Tibial nerve (tissue), 4 donors: ENCODE results near the gene PPT2. TPM values are rescaled to one million over a fixed set of nuclear protein-coding genes. Genes with fewer than 3 reads are reported as not detected.
"Not testable (repeated sequence)": the region's sequence is repeated elsewhere in the genome, so short reads cannot be mapped to it uniquely, and the experiment has no call there.

Experiments used
- DNase-seq, 2 donors: peaks; one replicate each; pipeline ENCODE4 v3.0.0-alpha.2; 2019; ENCODE audit warnings: low spot score in 2 of 2
- H3K27ac ChIP-seq, 4 donors: fragments of 200-600 bp; sonication (generic) in 3 of 4; one replicate each; pipeline ENCODE4 v1.5.1; 2017 to 2019; ENCODE audit warnings: mild to moderate bottlenecking in 1 of 4
- H3K27me3 ChIP-seq, 2 donors: fragments of 200-600 bp; sonication (generic) in 1 of 2; one replicate each; pipeline versions ENCODE4 v1.5.1 to v1.6.0; 2017 to 2019
- H3K36me3 ChIP-seq, 3 donors: fragments of 200-600 bp; sonication (generic); one replicate each; pipeline ENCODE4 v1.5.1; 2018 to 2019
- H3K4me1 ChIP-seq, 4 donors: fragments of 200-600 bp; sonication (generic) in 3 of 4; one replicate each; pipeline ENCODE4 v1.5.1; 2017 to 2019
- H3K4me3 ChIP-seq, 4 donors: fragments of 200-600 bp; sonication (generic) in 3 of 4; one replicate each; pipeline ENCODE4 v1.5.1; 2017 to 2019; ENCODE audit warnings: mild to moderate bottlenecking in 1 of 4, moderate library complexity in 1 of 4
- H3K9me3 ChIP-seq, 4 donors: fragments of 200-600 bp; sonication (generic) in 3 of 4; one replicate each; pipeline ENCODE4 v1.5.1; 2017 to 2019
- CTCF ChIP-seq, 5 experiments: fragments of 200-600 bp in 3 of 5; fragments of 450-650 bp in 2 of 5; sonication (generic) in 3 of 5; IDR thresholded peaks; one replicate each; pipeline ENCODE4 v1.5.1; 2016 to 2019; ENCODE audit warnings: antibody characterized with exemption in 5 of 5, mild to moderate bottlenecking in 3 of 5, moderate library complexity in 2 of 5
- EP300 ChIP-seq, 2 donors: sonication (generic); formaldehyde crosslinking; IDR thresholded peaks; one replicate each; pipeline ENCODE4 v1.6.1; 2017; ENCODE audit warnings: antibody characterized with exemption in 2 of 2, mild to moderate bottlenecking in 1 of 2
- POLR2A ChIP-seq, 2 donors: fragments of 450-650 bp; IDR thresholded peaks; one replicate each; pipeline ENCODE4 v1.6.1; 2017; ENCODE audit warnings: antibody characterized with exemption in 2 of 2, mild to moderate bottlenecking in 2 of 2, moderate library complexity in 2 of 2
- WGBS, 2 donors: methylation state at CpG; one replicate each; pipeline ENCODE4 v1.1.5; 2018; 5-methylcytosine and 5-hydroxymethylcytosine counted together
- small RNA-seq: library from RNA; depleted of rRNA; stranded (forward); fragments of <200 nt; gene quantifications from one replicate; pipeline ENCODE3, GENCODE V24; 2016
- total RNA-seq, 4 donors: library from RNA; depleted of rRNA; stranded (reverse); fragments of >200 nt; gene quantifications; one replicate each; pipeline ENCODE4 v1.1.0, GENCODE V29; 2016

Gene PPT2
- total RNA-seq, 4 donors from 2014 or later: 33.0 to 75.2 (median 40.1) TPM

- WGBS, 2 donors: 87 to 98% methylated on average over 3 of the region's 3 CpGs
- H3K36me3 ChIP-seq: no peaks in the 10 kb centered on the region
- no peaks in the 10 kb centered on the region for H3K27me3 ChIP-seq
- peak overlapping the region in 1 of 4 donors; percentile 59 for H3K27ac ChIP-seq
- no peak overlapping the region for H3K4me3 ChIP-seq
- H3K4me1 ChIP-seq: no peaks in the 10 kb centered on the region
- no peaks in the 10 kb centered on the region for H3K9me3 ChIP-seq
- no peak for DNase-seq
- no peak for TF ChIP-seq POLR2A (IDR thresholded peaks at IDR 0.05)
- no peak for TF ChIP-seq CTCF (IDR thresholded peaks at IDR 0.05)
- no peak for TF ChIP-seq EP300 (IDR thresholded peaks at IDR 0.05)
These were observed 50.4 kb downstream of the PPT2 start for GRCh38 chr6:32204268-32204715.

GRCh38 chr6:32208996-32209395 is 55.1 kb downstream of the PPT2 start:
- no peak overlapping the region for H3K27ac ChIP-seq
- 90 to 93% methylated on average over 1 of the region's 1 CpG for WGBS, 2 donors
- H3K27me3 ChIP-seq: no peaks in the 10 kb centered on the region
- H3K4me3 ChIP-seq: no peak overlapping the region
- TF ChIP-seq EP300 (IDR thresholded peaks at IDR 0.05) (no peak), CTCF (IDR thresholded peaks at IDR 0.05) (no peak), POLR2A (IDR thresholded peaks at IDR 0.05) (no peak)
- no peaks in the 10 kb centered on the region for H3K36me3 ChIP-seq
- no peaks in the 10 kb centered on the region for H3K4me1 ChIP-seq
- DNase-seq: no peak
- H3K9me3 ChIP-seq: no peaks in the 10 kb centered on the region

GRCh38 chr6:32210191-32210601 is 56.3 kb downstream of the PPT2 start:
- H3K27ac ChIP-seq: no peak overlapping the region
- no peaks in the 10 kb centered on the region for H3K36me3 ChIP-seq
- 77 to 79% methylated on average over 5 of the region's 5 CpGs for WGBS, 2 donors
- no peaks in the 10 kb centered on the region for H3K27me3 ChIP-seq
- no peaks in the 10 kb centered on the region for H3K4me1 ChIP-seq
- H3K4me3 ChIP-seq: no peak overlapping the region
- no peaks in the 10 kb centered on the region for H3K9me3 ChIP-seq
- DNase-seq: no peak
- TF ChIP-seq EP300 (IDR thresholded peaks at IDR 0.05): no peak
- TF ChIP-seq POLR2A (IDR thresholded peaks at IDR 0.05): no peak
- TF ChIP-seq CTCF (IDR thresholded peaks at IDR 0.05): no peak

- DNase-seq, H3K27ac ChIP-seq, H3K27me3 ChIP-seq, H3K36me3 ChIP-seq, H3K4me3 ChIP-seq, H3K9me3 ChIP-seq, H3K4me1 ChIP-seq: not testable (repeated sequence)
- 85% methylated on average over 4 of the region's 4 CpGs for WGBS, 2 donors
These were observed 57.5 kb downstream of the PPT2 start for GRCh38 chr6:32211432-32211831.

- Histone ChIP-seq H3K27ac (no peak overlapping the region), H3K27me3 (no peaks in the 10 kb centered on the region), H3K4me3 (no peak overlapping the region), H3K4me1 (no peaks in the 10 kb centered on the region), H3K36me3 (no peaks in the 10 kb centered on the region), H3K9me3 (no peaks in the 10 kb centered on the region)
- WGBS, 2 donors: 79 to 80% methylated on average over 12 of the region's 12 CpGs
- TF ChIP-seq POLR2A (IDR thresholded peaks at IDR 0.05): no peak
- TF ChIP-seq EP300 (IDR thresholded peaks at IDR 0.05): no peak
- no peak for DNase-seq
These were observed 58.3 kb downstream of the PPT2 start for GRCh38 chr6:32212076-32212760.

Small RNA genes lying within 50 kb of the gene (small RNA-seq; reads per million reads assigned to genes)
- gene AL662884.1 (not detected), gene MIR6833 (not detected)

Other genes starting within 250 kb of the PPT2 start
- 10 to 100 TPM in 1 of 4 donors, 1 to 10 TPM in 3; 4.6 to 17.4 (median 6.1) TPM for gene C2, start 226.4 kb upstream of the PPT2 start, total RNA-seq
- 10 to 100 TPM; 15.7 to 66.5 (median 26.2) TPM for gene CFB, start 208.0 kb upstream of the PPT2 start, total RNA-seq
- 100 to 1,000 TPM in 1 of 4 donors, 10 to 100 TPM in 3; 74.1 to 101 (median 88.6) TPM for gene NELFE, start 195.2 kb upstream of the PPT2 start, total RNA-seq
- gene SKIC2, start 195.0 kb upstream of the PPT2 start, total RNA-seq: 10 to 100 TPM; 47.1 to 83.1 (median 48.2) TPM
- gene DXO, start 182.0 kb upstream of the PPT2 start, total RNA-seq: 10 to 100 TPM; 16.2 to 46.1 (median 34.3) TPM
- 100 to 1,000 TPM; 230 to 361 (median 258) TPM for gene C4A, start 172.1 kb upstream of the PPT2 start, total RNA-seq
- gene C4B, start 139.3 kb upstream of the PPT2 start, total RNA-seq: 100 to 1,000 TPM; 266 to 420 (median 299) TPM
- gene CYP21A2, start 115.7 kb upstream of the PPT2 start, total RNA-seq: 10 to 100 TPM in 1 of 4 donors, 1 to 10 TPM in 3; 1.0 to 15.3 (median 3.9) TPM
- 100 to 1,000 TPM; 231 to 547 (median 297) TPM for gene TNXB, start 44.8 kb upstream of the PPT2 start, total RNA-seq
- gene ATF6B, start 25.9 kb upstream of the PPT2 start, total RNA-seq: 100 to 1,000 TPM in 3 of 4 donors, 10 to 100 TPM in 1; 74.3 to 121 (median 102) TPM
- 1 to 10 TPM; 1.3 to 5.4 (median 3.0) TPM for gene FKBPL, start 23.9 kb upstream of the PPT2 start, total RNA-seq
- 1 to 10 TPM in 2 of 4 donors, under 1 TPM in 2; 0.21 to 2.7 (median 1.7) TPM for gene PRRT1, start 2.2 kb upstream of the PPT2 start, total RNA-seq
- gene EGFL8, start 10.5 kb downstream of the PPT2 start, total RNA-seq: 100 to 1,000 TPM; 108 to 388 (median 270) TPM
- 10 to 100 TPM; 45.3 to 52.2 (median 48.1) TPM for gene AGPAT1, start 21.9 kb downstream of the PPT2 start, total RNA-seq
- gene RNF5, start 24.3 kb downstream of the PPT2 start, total RNA-seq: 100 to 1,000 TPM in 2 of 4 donors, 10 to 100 TPM in 2; 74.5 to 117 (median 107) TPM
- gene AGER, start 30.1 kb downstream of the PPT2 start, total RNA-seq: 10 to 100 TPM in 1 of 4 donors, 1 to 10 TPM in 3; 4.0 to 12.7 (median 5.8) TPM
- gene PBX2, start 36.1 kb downstream of the PPT2 start, total RNA-seq: 10 to 100 TPM; 55.0 to 75.0 (median 61.9) TPM
- gene GPSM3, start 38.5 kb downstream of the PPT2 start, total RNA-seq: 10 to 100 TPM in 2 of 4 donors, 1 to 10 TPM in 2; 5.9 to 17.7 (median 8.8) TPM
- gene NOTCH4, start 69.9 kb downstream of the PPT2 start, total RNA-seq: 10 to 100 TPM; 22.4 to 50.2 (median 31.9) TPM
- gene TSBP1, start 217.8 kb downstream of the PPT2 start, total RNA-seq: not detected